DND-41 (cell line): ENCODE data around the gene WNT5A.

Source experiments
- ATAC-seq: fragments of 200-7000 bp; cut with Tn5 transposase; 3 replicates; pipeline ENCODE4 v1.9.1; 2021; ENCODE audit warnings: low read depth; ENCODE audit not compliant: insufficient read depth
- DNase-seq: peaks from one replicate; pipeline ENCODE4 v3.0.0-alpha.2; 2020
- H2AFZ ChIP-seq: 2 replicates; pipeline ENCODE4 v1.6.0; 2012; ENCODE audit warnings: low read depth, low read length
- H3K27ac ChIP-seq: 2 replicates; pipeline ENCODE4 v1.5.1; 2012; ENCODE audit warnings: low read length, inconsistent platforms
- H3K27me3 ChIP-seq: fragments of 200-600 bp; sonication (generic); 2 replicates; pipeline ENCODE4 v1.6.0; 2012; ENCODE audit warnings: low read length, mild to moderate bottlenecking, inconsistent platforms; ENCODE audit not compliant: insufficient read depth, poor library complexity
- H3K36me3 ChIP-seq: 2 replicates; pipeline ENCODE4 v1.5.1; 2012; ENCODE audit warnings: low read length, inconsistent platforms; ENCODE audit not compliant: insufficient read depth
- H3K4me1 ChIP-seq: 2 replicates; pipeline ENCODE4 v1.5.1; 2012; ENCODE audit warnings: mild to moderate bottlenecking, low read length; ENCODE audit not compliant: insufficient read depth
- H3K4me2 ChIP-seq: 2 replicates; pipeline ENCODE4 v1.6.0; 2012; ENCODE audit warnings: mild to moderate bottlenecking, moderate library complexity, low read length, inconsistent platforms; ENCODE audit not compliant: insufficient read depth
- H3K4me3 ChIP-seq, 2 experiments: fragments of 200-600 bp in 1 of 2; shearing (Covaris generic) in 1 of 2; 2 replicates each; pipeline ENCODE4 v1.5.1; 2012 to 2016; ENCODE audit warnings: inconsistent platforms in 2 of 2, low read length in 2 of 2, mild to moderate bottlenecking in 2 of 2, low read depth in 1 of 2, moderate library complexity in 1 of 2
- H3K79me2 ChIP-seq: 2 replicates; pipeline ENCODE4 v1.6.0; 2012; ENCODE audit warnings: low read length, inconsistent platforms; ENCODE audit not compliant: insufficient read depth
- H3K9ac ChIP-seq: 2 replicates; pipeline ENCODE4 v1.6.0; 2012; ENCODE audit warnings: low read depth, mild to moderate bottlenecking, inconsistent platforms, low read length, moderate library complexity
- H3K9me3 ChIP-seq: 2 replicates; pipeline ENCODE4 v1.5.1; 2012; ENCODE audit warnings: low read length, moderate library complexity, mild to moderate bottlenecking, inconsistent platforms; ENCODE audit not compliant: insufficient read depth, severe bottlenecking
- H4K20me1 ChIP-seq: 2 replicates; pipeline ENCODE4 v1.6.0; 2012; ENCODE audit warnings: low read length; ENCODE audit not compliant: insufficient read depth
- EZH2 ChIP-seq: IDR thresholded peaks from 3 replicates; pipeline ENCODE4 v1.6.1; 2012; ENCODE audit warnings: borderline replicate concordance, low read depth, mild to moderate bottlenecking, moderate library complexity, low read length, inconsistent platforms; ENCODE audit not compliant: severe bottlenecking
- TF ChIP-seq, protein P1 (sequence below): IDR thresholded peaks from 2 replicates; pipeline ENCODE4 v1.5.1; 2012; ENCODE audit warnings: borderline replicate concordance, low read length, moderate library complexity, mild to moderate bottlenecking; ENCODE audit not compliant: poor library complexity, severe bottlenecking; ENCODE audit errors: extremely low read depth

WNT5A gene

DNA sequence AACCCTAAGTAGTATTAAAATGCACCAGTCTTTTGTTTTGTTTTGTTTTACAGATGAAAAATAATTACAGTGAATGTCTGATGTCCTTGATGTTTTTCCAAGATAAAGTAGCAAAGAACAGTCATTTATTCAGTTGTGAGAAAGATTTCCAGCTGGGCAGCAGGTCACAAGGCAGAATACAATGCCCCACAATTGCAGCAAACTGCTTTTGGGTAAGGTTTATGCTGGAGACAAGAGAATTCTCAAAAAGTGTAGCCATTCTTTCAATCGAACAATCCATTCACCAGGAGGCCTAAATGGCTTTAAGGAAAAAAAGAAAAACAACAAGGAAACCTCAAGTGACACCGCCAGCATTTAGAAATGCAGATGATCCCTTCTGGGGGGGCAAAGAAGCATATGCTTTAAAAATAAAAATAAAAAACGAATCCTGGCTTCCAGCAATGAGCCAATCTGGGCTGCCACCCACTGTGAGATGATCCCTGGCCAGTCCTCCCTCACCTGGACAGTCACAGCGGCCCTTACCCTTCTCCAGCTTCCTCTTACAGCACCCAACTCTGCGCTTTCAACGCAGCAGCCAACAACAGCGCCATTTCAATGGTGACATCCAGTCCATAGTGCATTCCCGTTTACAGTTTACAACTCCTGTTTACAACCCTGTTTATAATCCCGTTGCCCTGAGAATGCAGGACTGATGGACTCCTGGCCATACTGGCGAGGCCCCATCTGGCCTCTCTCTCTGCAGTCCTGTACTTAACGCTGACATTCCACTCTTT is 25.7 kb upstream of the WNT5A start:
- Histone ChIP-seq H3K9me3 (no peaks in the 10 kb centered on the region), H3K9ac (no peak overlapping the region), H3K79me2 (no peaks in the 10 kb centered on the region), H3K27me3 (peaks cover 7% of the 10 kb centered on the region), H3K27ac (no peak overlapping the region), H3K4me1 (no peaks in the 10 kb centered on the region), H3K4me3 (no peak overlapping the region), H4K20me1 (no peaks in the 10 kb centered on the region), H3K4me2 (no peak overlapping the region), H2AFZ (no peak overlapping the region), H3K36me3 (no peaks in the 10 kb centered on the region)
- no peak for ATAC-seq
- no peak for DNase-seq
- TF ChIP-seq EZH2, result no peak
- TF ChIP-seq, protein P1, sequence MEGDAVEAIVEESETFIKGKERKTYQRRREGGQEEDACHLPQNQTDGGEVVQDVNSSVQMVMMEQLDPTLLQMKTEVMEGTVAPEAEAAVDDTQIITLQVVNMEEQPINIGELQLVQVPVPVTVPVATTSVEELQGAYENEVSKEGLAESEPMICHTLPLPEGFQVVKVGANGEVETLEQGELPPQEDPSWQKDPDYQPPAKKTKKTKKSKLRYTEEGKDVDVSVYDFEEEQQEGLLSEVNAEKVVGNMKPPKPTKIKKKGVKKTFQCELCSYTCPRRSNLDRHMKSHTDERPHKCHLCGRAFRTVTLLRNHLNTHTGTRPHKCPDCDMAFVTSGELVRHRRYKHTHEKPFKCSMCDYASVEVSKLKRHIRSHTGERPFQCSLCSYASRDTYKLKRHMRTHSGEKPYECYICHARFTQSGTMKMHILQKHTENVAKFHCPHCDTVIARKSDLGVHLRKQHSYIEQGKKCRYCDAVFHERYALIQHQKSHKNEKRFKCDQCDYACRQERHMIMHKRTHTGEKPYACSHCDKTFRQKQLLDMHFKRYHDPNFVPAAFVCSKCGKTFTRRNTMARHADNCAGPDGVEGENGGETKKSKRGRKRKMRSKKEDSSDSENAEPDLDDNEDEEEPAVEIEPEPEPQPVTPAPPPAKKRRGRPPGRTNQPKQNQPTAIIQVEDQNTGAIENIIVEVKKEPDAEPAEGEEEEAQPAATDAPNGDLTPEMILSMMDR, result no peak

DNA sequence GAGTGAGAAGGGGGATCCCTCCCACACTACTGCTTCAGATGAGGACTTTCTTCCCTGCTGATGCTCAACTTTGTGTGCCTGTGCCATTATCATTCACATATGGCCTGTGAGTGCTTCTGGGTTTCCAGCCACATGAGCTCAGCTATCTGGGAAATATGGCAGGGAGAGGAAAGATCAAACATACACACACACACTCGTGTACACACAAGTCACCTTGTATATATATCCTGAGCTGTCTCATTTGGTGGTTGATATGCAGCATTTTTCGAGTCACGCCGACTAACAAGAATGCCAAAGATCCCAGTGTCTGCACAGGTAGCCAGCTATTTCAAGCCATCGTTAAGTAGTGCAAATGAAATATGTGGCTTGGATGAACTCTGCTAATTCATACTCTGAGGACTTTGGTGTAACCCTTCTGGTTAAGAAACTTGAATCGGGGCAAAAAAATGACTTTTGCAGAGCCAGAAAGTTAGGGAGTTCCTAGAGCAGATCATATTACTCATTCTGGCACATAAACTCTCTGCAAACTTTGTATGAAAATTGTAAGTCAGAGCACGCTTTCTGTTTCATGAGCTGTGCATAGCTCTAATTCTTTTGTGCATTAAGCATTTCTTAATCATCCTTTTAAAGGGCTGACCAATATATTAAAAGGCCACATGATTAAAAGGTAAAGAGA is 24.9 kb upstream of the WNT5A start:
- DNase-seq (no peak), ATAC-seq (no peak)
- Histone ChIP-seq H4K20me1 (no peaks in the 10 kb centered on the region), H3K9me3 (no peaks in the 10 kb centered on the region), H3K36me3 (no peaks in the 10 kb centered on the region), H2AFZ (no peak overlapping the region), H3K4me2 (no peak overlapping the region), H3K27ac (no peak overlapping the region), H3K9ac (no peak overlapping the region), H3K4me3 (no peak overlapping the region), H3K79me2 (no peaks in the 10 kb centered on the region), H3K27me3 (peaks cover 7% of the 10 kb centered on the region), H3K4me1 (no peaks in the 10 kb centered on the region)
- TF ChIP-seq, protein P1, result no peak
- no peak for TF ChIP-seq EZH2

DNA sequence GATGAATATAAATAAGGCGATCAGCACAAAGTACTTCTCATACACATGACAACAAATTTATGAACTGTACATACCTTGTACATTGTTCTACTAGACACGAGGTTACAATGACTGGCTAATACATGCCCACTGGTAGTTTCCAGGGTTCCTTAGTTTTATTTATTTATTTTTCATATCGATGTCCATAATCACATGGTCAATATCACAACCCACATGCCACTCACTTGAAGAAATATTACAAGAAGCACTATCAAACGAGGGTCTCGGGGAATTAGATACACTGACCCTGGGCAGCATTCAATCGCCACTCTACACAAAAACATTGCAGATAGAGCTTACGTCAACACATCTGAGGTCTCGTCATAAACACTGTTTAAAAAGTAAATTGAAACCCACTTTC is 21.2 kb upstream of the WNT5A start:
- Histone ChIP-seq H3K9ac (no peak overlapping the region), H3K27me3 (peaks cover 6% of the 10 kb centered on the region), H3K9me3 (no peaks in the 10 kb centered on the region), H3K4me2 (no peak overlapping the region), H2AFZ (no peak overlapping the region), H4K20me1 (no peaks in the 10 kb centered on the region), H3K79me2 (no peaks in the 10 kb centered on the region), H3K27ac (no peak overlapping the region), H3K36me3 (no peaks in the 10 kb centered on the region), H3K4me1 (no peaks in the 10 kb centered on the region), H3K4me3 (no peak overlapping the region)
- TF ChIP-seq EZH2, result no peak
- TF ChIP-seq, protein P1, result no peak
- ATAC-seq (no peak), DNase-seq (no peak)

DNA sequence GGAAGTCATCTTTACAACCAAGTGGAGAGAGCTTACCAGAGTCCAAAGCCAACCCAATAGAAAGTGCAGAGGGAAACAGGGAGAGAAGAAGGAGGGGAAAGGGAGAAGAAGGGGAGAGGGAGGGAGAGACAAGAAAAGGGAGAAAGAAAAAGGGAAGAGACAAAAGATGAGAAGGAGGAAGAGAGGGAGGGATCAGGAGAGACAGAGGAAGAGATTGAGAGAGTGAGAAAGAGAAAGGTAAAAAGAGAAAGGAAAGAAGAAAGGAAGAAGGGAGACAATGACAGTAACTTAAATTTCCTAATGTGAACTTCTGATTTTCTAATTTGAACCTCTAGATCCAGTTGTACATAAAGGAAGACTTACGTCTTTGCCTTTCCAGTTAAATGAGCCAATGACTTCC is 20.7 kb upstream of the WNT5A start:
- Histone ChIP-seq H3K36me3 (no peaks in the 10 kb centered on the region), H3K4me1 (no peaks in the 10 kb centered on the region), H3K4me3 (no peak overlapping the region), H2AFZ (no peak overlapping the region), H3K9me3 (no peaks in the 10 kb centered on the region), H4K20me1 (no peaks in the 10 kb centered on the region), H3K27ac (no peak overlapping the region), H3K27me3 (peaks cover 3% of the 10 kb centered on the region), H3K9ac (no peak overlapping the region), H3K4me2 (no peak overlapping the region), H3K79me2 (no peaks in the 10 kb centered on the region)
- no peak for TF ChIP-seq EZH2
- TF ChIP-seq, protein P1, result no peak
- ATAC-seq, result no peak
- DNase-seq, result no peak
